A549 (cell line): ENCODE data around the gene HOXB7. TPM values are rescaled to one million over a fixed set of nuclear protein-coding genes. Genes with fewer than 3 reads are reported as not detected.
A peak's percentile ranks its signal among the peaks of the same experiment; 100 is the strongest.

Experiments used
- ATAC-seq, 2 experiments: fragments of 200-7000 bp in 1 of 2; fragments of >200 bp in 1 of 2; cut with Nextera tagmentation in 1 of 2; cut with Tn5 transposase in 1 of 2; 3 replicates each; pipeline versions ENCODE4 v1.8.0 to v1.9.1; 2018 to 2020; ENCODE audit warnings: mild to moderate bottlenecking in 1 of 2, moderate library complexity in 1 of 2
- CTCF ChIA-PET: fragments of 300-600 bp; sonication (Branson Sonifier 250); formaldehyde crosslinking; extraction: SDS; loops from one replicate; lab custom pipeline; 2021; ENCODE audit warnings: antibody characterized with exemption, inconsistent platforms; lab: Yijun Ruan, JAX
- POLR2A ChIA-PET: fragments of 350-600 bp; formaldehyde crosslinking; extraction: SDS; loops from one replicate; lab custom pipeline; 2021; ENCODE audit warnings: antibody characterized with exemption, inconsistent platforms; lab: Yijun Ruan, JAX
- DNase-seq, 2 experiments: peaks; one replicate each; pipeline versions ENCODE4 v3.0.0 to v3.0.0-alpha.2; 2011 to 2016; ENCODE audit warnings: low read depth in 1 of 2, low spot score in 1 of 2
- FAIRE-seq: peaks from 2 replicates; lab custom pipeline; 2011; peaks lifted over from hg19 to GRCh38; lab: Jason Lieb, UNC
- H3K27ac ChIP-seq, 2 experiments: fragments of >200 bp; sonication (Bioruptor Twin); formaldehyde crosslinking; 3 replicates each; pipeline ENCODE4 v1.5.1; 2016 to 2017
- H3K4me1 ChIP-seq: fragments of >200 bp; sonication (Bioruptor Twin); formaldehyde crosslinking; 3 replicates; pipeline ENCODE4 v1.6.1; 2016
- H3K4me2 ChIP-seq: fragments of >200 bp; sonication (Bioruptor Twin); formaldehyde crosslinking; 3 replicates; pipeline ENCODE4 v1.6.1; 2016
- H3K4me3 ChIP-seq: fragments of >200 bp; sonication (Bioruptor Twin); formaldehyde crosslinking; 3 replicates; pipeline ENCODE4 v1.5.1; 2016
- H3K9me3 ChIP-seq: fragments of >200 bp; sonication (Bioruptor Twin); formaldehyde crosslinking; 3 replicates; pipeline ENCODE4 v1.6.1; 2016
- CBX2 ChIP-seq: fragments of 200-600 bp; sonication (generic); IDR thresholded peaks from 2 replicates; pipeline ENCODE4 v1.6.1; 2016; ENCODE audit warnings: low read depth, mild to moderate bottlenecking, borderline replicate concordance
- CBX8 ChIP-seq: fragments of 200-600 bp; sonication (generic); IDR thresholded peaks from 2 replicates; pipeline ENCODE4 v1.6.1; 2016
- CEBPB ChIP-seq, 2 experiments: fragments of >200 bp in 1 of 2; sonication (Bioruptor Twin) in 1 of 2; formaldehyde crosslinking in 1 of 2; IDR thresholded peaks; 2 replicates each; pipeline ENCODE4 v1.6.1; 2012 to 2016
- CHD4 ChIP-seq: fragments of 200-600 bp; sonication (generic); IDR thresholded peaks from 2 replicates; pipeline ENCODE4 v1.6.1; 2016; ENCODE audit warnings: antibody characterized with exemption, mild to moderate bottlenecking, borderline replicate concordance
- CTCF ChIP-seq: fragments of >200 bp; sonication (Bioruptor Twin); formaldehyde crosslinking; IDR thresholded peaks from 3 replicates; pipeline ENCODE4 v1.5.1; 2016
- EHMT2 ChIP-seq: fragments of 200-600 bp; sonication (generic); IDR thresholded peaks from 2 replicates; pipeline ENCODE4 v1.6.1; 2016; ENCODE audit warnings: antibody characterized with exemption, low read depth, mild to moderate bottlenecking, moderate library complexity
- EP300 ChIP-seq, 2 experiments: fragments of >200 bp; sonication (Bioruptor Twin); formaldehyde crosslinking; IDR thresholded peaks; 2 replicates in 1 of 2; 3 replicates in 1 of 2; pipeline ENCODE4 v1.6.1; 2016 to 2017
- FOXS1 ChIP-seq: fragments of 250-450 bp; sonication (Bioruptor Pico); IDR thresholded peaks from 2 replicates; pipeline ENCODE4 v1.5.0; 2020; ENCODE audit warnings: mild to moderate bottlenecking, moderate library complexity
- JUN ChIP-seq, 2 experiments: fragments of >200 bp; sonication (Bioruptor Twin); formaldehyde crosslinking; IDR thresholded peaks; 2 replicates in 1 of 2; 3 replicates in 1 of 2; pipeline ENCODE4 v1.6.1; 2016 to 2017
- JUNB ChIP-seq: fragments of >200 bp; sonication (Bioruptor Twin); formaldehyde crosslinking; IDR thresholded peaks from 2 replicates; pipeline ENCODE4 v1.6.1; 2016
- KDM1A ChIP-seq: fragments of 200-600 bp; sonication (generic); IDR thresholded peaks from 2 replicates; pipeline ENCODE4 v1.6.1; 2016; ENCODE audit warnings: low read depth, mild to moderate bottlenecking
- MAX ChIP-seq: IDR thresholded peaks from 2 replicates; pipeline ENCODE4 v1.6.1; 2012
- MAZ ChIP-seq: fragments of 150-350 bp; IDR thresholded peaks from 2 replicates; pipeline ENCODE4 v1.6.1; 2014; ENCODE audit warnings: antibody characterized with exemption, low read depth, low read length, borderline replicate concordance
- POLR2A ChIP-seq: IDR thresholded peaks from 2 replicates; pipeline ENCODE4 v1.6.1; 2012; ENCODE audit warnings: mild to moderate bottlenecking, low read length
- RAD21 ChIP-seq, 2 experiments: fragments of >200 bp in 1 of 2; sonication (Bioruptor Twin) in 1 of 2; formaldehyde crosslinking in 1 of 2; IDR thresholded peaks in 1 of 2; conservative IDR thresholded peaks in 1 of 2; 2 replicates in 1 of 2; 3 replicates in 1 of 2; pipeline ENCODE4 v1.6.1; 2012 to 2018; ENCODE audit warnings: inconsistent platforms in 1 of 2
- REST ChIP-seq: fragments of 200-600 bp; sonication (generic); IDR thresholded peaks from 2 replicates; pipeline ENCODE4 v1.6.1; 2016; ENCODE audit warnings: antibody characterized with exemption, mild to moderate bottlenecking, moderate library complexity
- RFX5 ChIP-seq: fragments of 450-650 bp; IDR thresholded peaks from 2 replicates; pipeline ENCODE4 v1.7.1; 2014; ENCODE audit warnings: antibody characterized with exemption, mild to moderate bottlenecking, moderate library complexity
- SMC3 ChIP-seq: fragments of >200 bp; sonication (Bioruptor Twin); formaldehyde crosslinking; IDR thresholded peaks from 3 replicates; pipeline ENCODE4 v1.6.1; 2018; ENCODE audit warnings: inconsistent platforms
- SREBF2 ChIP-seq: fragments of 450-650 bp; IDR thresholded peaks from 2 replicates; pipeline ENCODE4 v1.6.1; 2014; ENCODE audit warnings: mild to moderate bottlenecking, moderate library complexity
- ZC3H11A ChIP-seq: fragments of 450-650 bp; IDR thresholded peaks from 2 replicates; pipeline ENCODE4 v1.6.1; 2014; ENCODE audit warnings: antibody characterized with exemption, mild to moderate bottlenecking
- WGBS: methylation state at CpG from one replicate; pipeline ENCODE4 v1.1.6; 2017; ENCODE audit errors: missing lambda C conversion rate; 5-methylcytosine and 5-hydroxymethylcytosine counted together
- polyA plus RNA-seq, 4 experiments: library from polyadenylated mRNA; depleted of rRNA in 3 of 4; stranded (reverse); fragments of >200 nt; fragmentation: RNase III in 1 of 4; extraction: RNeasy Plus Mini Kit Qiagen cat#74134 plus additional on column Dnase treatment in 1 of 4; gene quantifications; 2 replicates in 3 of 4; 3 replicates in 1 of 4; pipeline ENCODE4 v1.2.3, GENCODE V29; 2011 to 2017

Gene HOXB7
- polyA plus RNA-seq, 2 of the 4 experiments (the other 2 are of a cell fraction): 22.3 to 32.3 TPM

GRCh38 chr17:48619826-48620449 lies 9.1 kb upstream of the HOXB7 start:
- no peak overlapping the region for H3K27ac ChIP-seq
- H3K4me1 ChIP-seq: peaks cover 15% of the 10 kb centered on the region
- DNase-seq (no peak), FAIRE-seq (no peak), ATAC-seq (no peak)
- WGBS: 88% methylated on average over 32 of the region's 32 CpGs
- POLR2A ChIA-PET: no interaction called here
- CTCF ChIA-PET: interaction anchor here (0.7 to 9.7 kb wide), 14 partner anchors 7 to 594 kb away, joined by 3 to 84 read pairs (median 8); partner anchors contain the start of gene HOXB7
- no peak overlapping the region for H3K4me3 ChIP-seq
- no peaks in the 10 kb centered on the region for H3K9me3 ChIP-seq
- no peak overlapping the region for H3K4me2 ChIP-seq
- TF ChIP-seq CTCF: no peak
- 0 out of 2 replicates have a peak, but pooled peaks have one; percentile 6 for TF ChIP-seq POLR2A
- TF ChIP-seq, all 56 proteins: peak for 1

GRCh38 chr17:48618256-48618896 lies 7.6 kb upstream of the HOXB7 start:
- peak overlapping the region; percentile 41; the same call in 2 of the 3 replicates for H3K4me2 ChIP-seq
- no peak overlapping the region for H3K27ac ChIP-seq
- ChIA-PET CTCF (interaction anchor here (0.6 to 9.7 kb wide), 89 partner anchors 9 to 592 kb away, joined by 3 to 84 read pairs (median 4); partner anchors contain the start of gene HOXB7), POLR2A (interaction anchor here (1.3 kb wide), 1 partner anchor 14 kb away, joined by 4 read pairs; the partner anchor contains the start of gene HOXB6)
- FAIRE-seq: peak; percentile 93
- H3K9me3 ChIP-seq: no peaks in the 10 kb centered on the region
- ATAC-seq: peak; percentile 74 to 78
- H3K4me1 ChIP-seq: peaks cover 12% of the 10 kb centered on the region
- no peak for TF ChIP-seq FOXS1
- TF ChIP-seq KDM1A: no peak
- no peak for TF ChIP-seq ZC3H11A
- no peak for TF ChIP-seq SREBF2
- no peak for TF ChIP-seq EHMT2
- peak; percentile 97 to 99 for TF ChIP-seq RAD21 (conservative IDR thresholded peaks at IDR 0.05 in 1 of 2, IDR thresholded peaks at IDR 0.05 in 1 of 2)
- no peak for TF ChIP-seq CEBPB (IDR thresholded peaks at IDR 0.05)
- no peak for TF ChIP-seq CBX8
- peak in 1 of 2 experiments; percentile 39; a peak in 1 of 5 replicates for TF ChIP-seq JUN (IDR thresholded peaks at IDR 0.05)
- TF ChIP-seq CHD4: no peak
- TF ChIP-seq MAX: peak; percentile 41; the same call in 1 of the 2 replicates
- no peak for TF ChIP-seq REST
- no peak for TF ChIP-seq JUNB
- peak; percentile 95 for TF ChIP-seq SMC3
- no peak for TF ChIP-seq MAZ
- no peak for TF ChIP-seq EP300 (IDR thresholded peaks at IDR 0.05)
- no peak for TF ChIP-seq RFX5
- TF ChIP-seq CBX2: no peak
- TF ChIP-seq CTCF: peak; percentile 99
- peak; percentile 86 to 97 for DNase-seq
- 27% methylated on average over 25 of the region's 25 CpGs for WGBS
- no peak overlapping the region for H3K4me3 ChIP-seq
